Left ventricle myocardium inferior (tissue), 1 donor: Measurements from ENCODE around the gene BCL11B. TPM values are rescaled to one million over a fixed set of nuclear protein-coding genes. Genes with fewer than 3 reads are reported as not detected.

Source experiments
- DNase-seq: peaks from one replicate; pipeline ENCODE4 v3.0.0-alpha.2; 2020
- H3K27ac ChIP-seq: fragments of 200-600 bp; replicated peaks from 2 replicates; pipeline ENCODE4 v1.8.0; 2021
- H3K27me3 ChIP-seq: fragments of 200-600 bp; 2 replicates; pipeline ENCODE4 v1.8.0; 2021; ENCODE audit warnings: low read depth
- H3K36me3 ChIP-seq: fragments of 200-600 bp; 2 replicates; pipeline ENCODE4 v1.8.0; 2021
- H3K4me1 ChIP-seq: fragments of 200-600 bp; 2 replicates; pipeline ENCODE4 v1.8.0; 2021
- H3K4me3 ChIP-seq: fragments of 200-600 bp; 2 replicates; pipeline ENCODE4 v1.8.0; 2021; ENCODE audit warnings: mild to moderate bottlenecking, moderate library complexity
- H3K9me3 ChIP-seq: fragments of 200-600 bp; replicated peaks from 2 replicates; pipeline ENCODE4 v1.8.0; 2021
- CTCF ChIP-seq: fragments of 200-600 bp; IDR thresholded peaks from 2 replicates; pipeline ENCODE4 v1.8.0; 2021; ENCODE audit warnings: antibody characterized with exemption, mild to moderate bottlenecking, borderline replicate concordance
- intact Hi-C: fragments of 100-400 bp; cut with micrococcal nuclease; formaldehyde crosslinking; loops from one replicate; pipeline ENCODE4 v1.11.0; 2022
- total RNA-seq: library from RNA; stranded (reverse); fragmentation: NEBNext Ultra II Directional; extraction: Animal tissue kit (Norgen Biotek cat#: 25700); gene quantifications from one replicate; pipeline ENCODE4 v1.2.1, GENCODE V29; 2021
- donor health status: DM: no; HTN: yes; CAD: no; lungs with severe emphysema.

Gene BCL11B
- total RNA-seq, 1 donor from 2014 or later: 0.11 TPM

- Histone ChIP-seq H3K4me1 (no peaks in the 10 kb centered on the region), H3K4me3 (no peak overlapping the region), H3K36me3 (no peaks in the 10 kb centered on the region), H3K9me3 (no peaks in the 10 kb centered on the region), H3K27ac (no peak overlapping the region), H3K27me3 (peaks cover 58% of the 10 kb centered on the region)
- no peak for TF ChIP-seq CTCF
- intact Hi-C loops: no loop called here
- DNase-seq: no peak
Observed at GRCh38 chr14:99128185-99128584, 143.8 kb downstream of the BCL11B start.

- DNase-seq: no peak
- Histone ChIP-seq H3K9me3 (no peaks in the 10 kb centered on the region), H3K4me1 (no peaks in the 10 kb centered on the region), H3K36me3 (no peaks in the 10 kb centered on the region), H3K4me3 (no peak overlapping the region), H3K27me3 (peaks cover 59% of the 10 kb centered on the region), H3K27ac (no peak overlapping the region)
- TF ChIP-seq CTCF: no peak
- intact Hi-C loops: no loop called here
Observed at GRCh38 chr14:99127651-99128167, 144.3 kb downstream of the BCL11B start.

GRCh38 chr14:99125616-99126431 is 146.2 kb downstream of the BCL11B start:
- Histone ChIP-seq H3K27ac (no peak overlapping the region), H3K27me3 (peaks cover 65% of the 10 kb centered on the region), H3K4me1 (no peaks in the 10 kb centered on the region), H3K4me3 (no peak overlapping the region), H3K9me3 (no peaks in the 10 kb centered on the region), H3K36me3 (no peaks in the 10 kb centered on the region)
- intact Hi-C loops: no loop called here
- DNase-seq: no peak
- TF ChIP-seq CTCF: no peak

GRCh38 chr14:99125113-99125512 is 146.9 kb downstream of the BCL11B start:
- no peak for DNase-seq
- intact Hi-C loops: no loop called here
- H3K27me3 ChIP-seq: peaks cover 67% of the 10 kb centered on the region

GRCh38 chr14:99124482-99125105 is 147.4 kb downstream of the BCL11B start:
- H3K9me3 ChIP-seq: no peaks in the 10 kb centered on the region
- TF ChIP-seq CTCF: peak; percentile 12
- no peak overlapping the region for H3K4me3 ChIP-seq
- DNase-seq: no peak
- H3K4me1 ChIP-seq: no peaks in the 10 kb centered on the region
- no peaks in the 10 kb centered on the region for H3K36me3 ChIP-seq
- peaks cover 67% of the 10 kb centered on the region for H3K27me3 ChIP-seq
- no peak overlapping the region for H3K27ac ChIP-seq
- intact Hi-C loops: no loop called here

More at GRCh38 chr14:99125113-99125512, 146.9 kb downstream of the BCL11B start:
- no peaks in the 10 kb centered on the region for H3K36me3 ChIP-seq
- H3K4me3 ChIP-seq: no peak overlapping the region
- no peak overlapping the region for H3K27ac ChIP-seq
- no peaks in the 10 kb centered on the region for H3K9me3 ChIP-seq
- H3K4me1 ChIP-seq: no peaks in the 10 kb centered on the region
- TF ChIP-seq CTCF: no peak
